Vagina (tissue), 2 donors: ENCODE data around the gene DAZAP1.

ENCODE experiments used
- POLR2A ChIP-seq, 2 donors: fragments of 450-650 bp; IDR thresholded peaks; one replicate each; pipeline ENCODE4 v1.6.1; 2017; ENCODE audit warnings: antibody characterized with exemption in 2 of 2, mild to moderate bottlenecking in 2 of 2, moderate library complexity in 2 of 2
- POLR2AphosphoS5 ChIP-seq, 2 donors: sonication (generic); formaldehyde crosslinking; IDR thresholded peaks; one replicate each; pipeline ENCODE4 v1.9.0; 2017; ENCODE audit warnings: antibody characterized with exemption in 2 of 2, mild to moderate bottlenecking in 2 of 2, low read depth in 1 of 2; ENCODE audit not compliant: insufficient read depth in 1 of 2
- TF ChIP-seq, protein P1 (sequence below), 3 experiments: fragments of 450-650 bp in 2 of 3; fragments of 200-600 bp in 1 of 3; sonication (generic) in 1 of 3; IDR thresholded peaks; one replicate each; pipeline ENCODE4 v1.5.1; 2017 to 2019; ENCODE audit warnings: antibody characterized with exemption in 3 of 3, mild to moderate bottlenecking in 2 of 3, moderate library complexity in 2 of 3

DNA sequence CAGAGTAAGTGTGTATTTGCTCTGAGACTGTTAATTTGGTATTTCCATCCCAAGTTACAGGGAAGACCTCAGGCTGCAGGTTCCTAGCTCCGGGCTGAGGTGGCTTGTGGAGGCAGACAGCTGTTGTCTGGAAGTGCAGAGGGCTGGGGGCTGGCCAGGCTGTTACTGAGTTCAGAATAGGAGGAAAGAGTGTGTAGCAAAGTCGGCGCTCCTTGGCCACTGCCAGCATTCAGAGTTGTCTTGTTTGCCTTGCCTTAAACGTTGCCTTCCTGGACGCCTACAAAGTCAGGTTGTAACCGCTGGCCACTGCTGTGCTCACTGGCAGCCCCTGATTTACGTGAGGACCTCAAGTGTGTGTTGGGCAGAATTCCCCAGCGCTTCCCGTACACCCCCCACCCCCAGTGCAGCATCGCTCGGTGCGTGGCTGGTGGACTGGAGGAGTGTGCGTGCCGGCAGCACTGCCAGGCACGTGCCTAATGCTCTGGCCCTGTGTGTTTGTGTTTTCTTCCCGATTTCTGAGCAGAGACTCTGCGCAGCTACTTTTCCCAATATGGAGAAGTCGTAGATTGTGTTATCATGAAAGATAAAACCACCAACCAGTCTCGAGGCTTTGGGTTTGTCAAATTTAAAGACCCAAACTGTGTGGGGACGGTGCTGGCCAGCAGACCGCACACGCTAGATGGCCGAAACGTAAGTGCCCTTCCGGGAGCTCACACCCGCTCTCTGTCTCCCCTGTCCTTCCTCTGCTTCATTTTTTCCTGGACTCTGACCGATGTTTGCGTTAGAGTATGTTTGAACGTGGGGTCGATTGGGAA is 10.5 kb downstream of the DAZAP1 start:
- TF ChIP-seq POLR2A (IDR thresholded peaks at IDR 0.05), result no peak
- TF ChIP-seq, protein P1, sequence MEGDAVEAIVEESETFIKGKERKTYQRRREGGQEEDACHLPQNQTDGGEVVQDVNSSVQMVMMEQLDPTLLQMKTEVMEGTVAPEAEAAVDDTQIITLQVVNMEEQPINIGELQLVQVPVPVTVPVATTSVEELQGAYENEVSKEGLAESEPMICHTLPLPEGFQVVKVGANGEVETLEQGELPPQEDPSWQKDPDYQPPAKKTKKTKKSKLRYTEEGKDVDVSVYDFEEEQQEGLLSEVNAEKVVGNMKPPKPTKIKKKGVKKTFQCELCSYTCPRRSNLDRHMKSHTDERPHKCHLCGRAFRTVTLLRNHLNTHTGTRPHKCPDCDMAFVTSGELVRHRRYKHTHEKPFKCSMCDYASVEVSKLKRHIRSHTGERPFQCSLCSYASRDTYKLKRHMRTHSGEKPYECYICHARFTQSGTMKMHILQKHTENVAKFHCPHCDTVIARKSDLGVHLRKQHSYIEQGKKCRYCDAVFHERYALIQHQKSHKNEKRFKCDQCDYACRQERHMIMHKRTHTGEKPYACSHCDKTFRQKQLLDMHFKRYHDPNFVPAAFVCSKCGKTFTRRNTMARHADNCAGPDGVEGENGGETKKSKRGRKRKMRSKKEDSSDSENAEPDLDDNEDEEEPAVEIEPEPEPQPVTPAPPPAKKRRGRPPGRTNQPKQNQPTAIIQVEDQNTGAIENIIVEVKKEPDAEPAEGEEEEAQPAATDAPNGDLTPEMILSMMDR (IDR thresholded peaks at IDR 0.05), result no peak
- TF ChIP-seq POLR2AphosphoS5 (IDR thresholded peaks at IDR 0.05; ENCODE audit: insufficient read depth in 1 of 2, low read depth in 1 of 2), result no peak
